CD4-positive, CD25-positive, alpha-beta regulatory T cell (primary cell): ENCODE results near the gene DENND6B. TPM values are rescaled to one million over a fixed set of nuclear protein-coding genes. Genes with fewer than 3 reads are reported as not detected.
A peak's percentile ranks its signal among the peaks of the same experiment; 100 is the strongest.

Experiments used
- ATAC-seq, 2 donors: fragments of 150-1000 bp; cut with Tn5 transposase; one replicate each; pipeline ENCODE4 v1.10.0; 2021; ENCODE audit warnings: low read depth in 2 of 2, moderate number of reproducible peaks in 2 of 2, moderate library complexity in 1 of 2
- DNase-seq, 3 donors: peaks; one replicate each; pipeline versions ENCODE4 v3.0.0 to v3.0.0-alpha.2; 2012 to 2022; ENCODE audit warnings: mixed read lengths in 1 of 3
- H3K27ac ChIP-seq: one replicate; pipeline ENCODE4 v1.7.0; 2013; ENCODE audit warnings: mild to moderate bottlenecking, low read length; ENCODE audit not compliant: insufficient read depth, poor library complexity, severe bottlenecking
- H3K27me3 ChIP-seq: one replicate; pipeline ENCODE4 v1.7.0; 2013; ENCODE audit warnings: low read length; ENCODE audit not compliant: control insufficient read depth, insufficient read depth
- H3K36me3 ChIP-seq: one replicate; pipeline ENCODE4 v1.7.0; 2013; ENCODE audit warnings: mild to moderate bottlenecking, low read length, moderate library complexity; ENCODE audit not compliant: control insufficient read depth, insufficient read depth
- H3K4me1 ChIP-seq: 2 replicates; pipeline ENCODE4 v1.7.0; 2013; ENCODE audit warnings: mild to moderate bottlenecking, low read length; ENCODE audit not compliant: insufficient read depth, control insufficient read depth, poor library complexity, severe bottlenecking
- H3K4me3 ChIP-seq: one replicate; pipeline ENCODE4 v1.7.0; 2013; ENCODE audit warnings: low read depth, mild to moderate bottlenecking, low read length, moderate library complexity
- H3K9me3 ChIP-seq, 2 experiments: 1 replicate in 1 of 2; 2 replicates in 1 of 2; pipeline ENCODE4 v1.7.0; 2013; ENCODE audit warnings: low read length in 2 of 2, mild to moderate bottlenecking in 1 of 2, moderate library complexity in 1 of 2; ENCODE audit not compliant: control insufficient read depth in 2 of 2
- H3K27ac Mint-ChIP-seq, 3 donors: one replicate each; pipeline ENCODE4 v1.8.0; 2020 to 2022; ENCODE audit warnings: mild to moderate bottlenecking in 3 of 3, mixed read lengths in 3 of 3, moderate library complexity in 2 of 3
- H3K27me3 Mint-ChIP-seq: one replicate; pipeline ENCODE4 v1.8.0; 2022; ENCODE audit warnings: mild to moderate bottlenecking, mixed read lengths
- H3K36me3 Mint-ChIP-seq: one replicate; pipeline ENCODE4 v1.8.0; 2020; ENCODE audit warnings: mixed read lengths
- H3K4me1 Mint-ChIP-seq, 4 donors: one replicate each; pipeline ENCODE4 v1.8.0; 2020 to 2022; ENCODE audit warnings: mixed read lengths in 4 of 4, mild to moderate bottlenecking in 1 of 4
- H3K4me3 Mint-ChIP-seq, 4 donors: one replicate each; pipeline ENCODE4 v1.8.0; 2020 to 2022; ENCODE audit warnings: mild to moderate bottlenecking in 4 of 4, mixed read lengths in 4 of 4, moderate library complexity in 3 of 4
- H3K9me3 Mint-ChIP-seq, 7 donors: one replicate each; pipeline ENCODE4 v1.8.0; 2020 to 2022; ENCODE audit warnings: mixed read lengths in 7 of 7, mild to moderate bottlenecking in 3 of 7, moderate library complexity in 2 of 7
- polyA plus RNA-seq, 4 donors: library from polyadenylated mRNA; unstranded; fragments of 300-500 nt; fragmentation: Illumina TruSeq; gene quantifications; one replicate each; pipeline ENCODE4 v1.2.3, GENCODE V29; 2021
- total RNA-seq: library from RNA; stranded (reverse); gene quantifications from one replicate; pipeline ENCODE4 v1.2.3, GENCODE V29; 2022

DENND6B gene
- total and polyA plus RNA-seq, 5 donors from 2014 or later = 0.48 to 2.1 (median 0.56) TPM

DNA sequence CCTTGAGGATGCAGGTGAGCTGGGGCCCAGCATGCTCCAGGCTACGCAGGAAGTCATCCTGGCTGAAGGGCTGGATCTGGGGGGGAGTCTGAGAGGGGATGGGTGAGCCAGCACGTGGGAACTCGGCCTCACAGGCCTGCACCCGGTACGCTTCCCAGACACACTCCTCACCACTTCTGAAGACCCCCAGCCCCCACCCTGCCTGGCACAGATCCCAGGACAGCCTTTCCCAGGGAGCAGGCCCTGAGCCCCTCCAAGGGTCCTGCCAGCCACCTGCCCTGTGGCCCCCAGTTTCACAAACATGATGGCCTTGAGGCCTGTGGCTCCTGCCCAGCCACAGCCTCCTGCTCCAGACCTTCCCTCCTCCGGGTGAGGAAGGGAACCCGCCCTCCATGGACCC is 13.8 kb downstream of the DENND6B start:
- H3K4me1 ChIP-seq = peaks cover 18% of the 10 kb centered on the region
- Mint-ChIP-seq H3K4me3 (no peak overlapping the region), H3K27ac (no peak overlapping the region), H3K9me3 (peaks cover 0 to 1% (median 0%) of the 10 kb centered on the region in 7 donors), H3K36me3 (no peaks in the 10 kb centered on the region), H3K4me1 (peaks cover 0 to 22% (median 10%) of the 10 kb centered on the region in 4 donors), H3K27me3 (peaks cover 6% of the 10 kb centered on the region)
- ATAC-seq = no peak
- no peaks in the 10 kb centered on the region for H3K27me3 ChIP-seq
- no peak for DNase-seq
- H3K36me3 ChIP-seq = no peaks in the 10 kb centered on the region
- H3K4me3 ChIP-seq = no peak overlapping the region
- H3K9me3 ChIP-seq = no peaks in the 10 kb centered on the region
- H3K27ac ChIP-seq = no peak overlapping the region

DNA sequence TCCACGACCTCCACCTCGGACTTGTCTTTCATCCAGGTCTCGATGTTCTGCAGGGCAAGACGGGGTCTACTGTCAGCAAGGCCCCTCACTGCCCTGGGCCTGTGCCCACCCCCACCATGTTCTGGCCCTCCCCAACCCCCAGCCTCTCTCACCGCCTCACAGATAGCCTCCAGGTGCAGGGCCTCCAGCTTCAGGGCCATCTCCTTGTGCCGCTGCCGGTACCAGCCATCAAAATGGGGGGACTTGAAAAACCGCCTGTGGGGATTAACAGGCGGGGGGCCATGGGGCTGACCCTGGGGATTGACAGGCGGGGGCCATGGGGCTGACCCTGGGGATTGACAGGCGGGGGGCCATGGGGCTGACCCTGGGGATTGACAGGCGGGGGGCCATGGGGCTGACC is 14.4 kb downstream of the DENND6B start:
- Histone ChIP-seq H3K27me3 (no peaks in the 10 kb centered on the region), H3K4me3 (no peak overlapping the region), H3K36me3 (no peaks in the 10 kb centered on the region), H3K27ac (no peak overlapping the region), H3K9me3 (no peaks in the 10 kb centered on the region), H3K4me1 (peaks cover 18% of the 10 kb centered on the region)
- Mint-ChIP-seq H3K36me3 (no peaks in the 10 kb centered on the region), H3K9me3 (peaks cover 0 to 1% (median 0%) of the 10 kb centered on the region in 7 donors), H3K27ac (no peak overlapping the region), H3K4me1 (peaks cover 0 to 22% (median 10%) of the 10 kb centered on the region in 4 donors), H3K4me3 (no peak overlapping the region), H3K27me3 (peaks cover 6% of the 10 kb centered on the region)
- ATAC-seq (no peak), DNase-seq (no peak)

DNA sequence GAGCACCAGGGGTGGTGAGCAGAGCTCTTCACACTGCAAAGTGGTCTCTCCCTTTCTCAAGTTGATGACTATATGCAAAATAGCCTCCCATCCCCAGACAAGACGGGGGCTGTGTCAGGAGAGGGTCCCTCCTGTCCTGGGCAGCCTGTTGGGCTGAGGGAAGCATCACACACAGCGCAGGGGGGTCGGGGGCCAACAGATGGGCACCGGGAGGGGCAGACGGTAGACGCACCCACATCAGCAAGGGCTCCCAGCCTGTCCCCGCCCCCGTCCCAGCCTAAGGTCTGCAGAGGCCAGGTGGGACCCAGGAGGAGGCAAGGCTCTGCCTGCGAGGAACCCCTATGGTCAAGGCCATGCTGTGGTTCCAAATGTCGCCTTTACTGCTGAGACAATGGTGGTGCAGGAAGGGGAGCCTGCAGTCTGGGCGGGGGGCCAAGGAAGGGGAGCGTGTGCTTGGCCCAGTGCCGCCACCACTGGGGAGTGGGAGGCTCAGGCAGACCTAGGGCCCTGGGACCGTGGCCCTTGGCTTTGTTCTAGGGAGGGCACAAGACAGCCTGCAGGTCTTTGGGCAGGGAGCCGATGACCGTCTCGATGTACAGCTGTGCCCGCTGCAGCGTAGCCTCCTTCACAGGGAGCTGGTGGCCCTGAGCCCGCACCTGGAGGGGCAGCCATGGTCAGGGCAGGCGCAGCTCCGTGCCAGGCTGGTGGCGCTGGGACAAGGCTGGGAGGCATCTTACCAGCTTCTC is 15.0 kb downstream of the DENND6B start:
- no peak overlapping the region for H3K27ac ChIP-seq
- no peaks in the 10 kb centered on the region for H3K36me3 ChIP-seq
- Mint-ChIP-seq H3K4me1 (peaks cover 0 to 22% (median 10%) of the 10 kb centered on the region in 4 donors), H3K27me3 (peaks cover 6% of the 10 kb centered on the region), H3K9me3 (peaks cover 0 to 1% (median 0%) of the 10 kb centered on the region in 7 donors), H3K27ac (no peak overlapping the region), H3K4me3 (no peak overlapping the region), H3K36me3 (no peaks in the 10 kb centered on the region)
- no peak for DNase-seq
- ATAC-seq = no peak
- no peaks in the 10 kb centered on the region for H3K9me3 ChIP-seq
- no peaks in the 10 kb centered on the region for H3K27me3 ChIP-seq
- no peak overlapping the region for H3K4me3 ChIP-seq
- peaks cover 22% of the 10 kb centered on the region for H3K4me1 ChIP-seq

DNA sequence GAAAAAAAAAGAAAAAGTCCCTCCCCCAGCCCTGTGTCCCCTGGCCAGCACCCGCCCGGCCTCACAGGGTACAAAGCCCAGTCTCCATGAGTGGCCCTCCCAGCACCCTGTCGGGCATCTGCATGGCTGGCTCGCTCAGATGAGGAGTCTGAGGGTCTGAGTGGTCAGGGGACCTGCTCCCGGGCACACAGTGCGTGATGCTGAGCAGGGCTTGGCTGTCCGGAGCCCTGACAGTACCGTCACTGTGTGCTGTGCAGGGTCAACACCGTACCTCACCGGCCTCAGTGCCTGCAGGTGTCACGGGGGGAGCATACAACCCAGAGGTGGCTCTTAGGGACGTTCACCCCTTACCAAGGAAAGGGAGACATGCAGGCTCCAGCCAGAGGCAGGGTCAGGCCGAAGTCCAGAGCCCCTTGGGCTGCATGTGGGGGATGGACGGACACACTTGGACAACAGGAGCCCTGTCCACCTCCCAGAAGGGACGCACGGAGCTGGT is 15.8 kb downstream of the DENND6B start:
- H3K27ac Mint-ChIP-seq = peak overlapping the region in 1 of 3 donors; percentile 76
- H3K4me1 Mint-ChIP-seq = peaks cover 0 to 26% (median 12%) of the 10 kb centered on the region in 4 donors
- H3K36me3 Mint-ChIP-seq = no peaks in the 10 kb centered on the region
- peaks cover 12% of the 10 kb centered on the region for H3K27me3 Mint-ChIP-seq
- no peak for DNase-seq
- H3K36me3 ChIP-seq = no peaks in the 10 kb centered on the region
- H3K4me3 Mint-ChIP-seq = no peak overlapping the region
- H3K27ac ChIP-seq = no peak overlapping the region
- H3K4me1 ChIP-seq = peaks cover 28% of the 10 kb centered on the region
- H3K9me3 ChIP-seq = no peaks in the 10 kb centered on the region
- H3K9me3 Mint-ChIP-seq = peaks cover 0 to 1% (median 0%) of the 10 kb centered on the region in 7 donors
- no peak overlapping the region for H3K4me3 ChIP-seq
- ATAC-seq = no peak
- H3K27me3 ChIP-seq = no peaks in the 10 kb centered on the region

DNA sequence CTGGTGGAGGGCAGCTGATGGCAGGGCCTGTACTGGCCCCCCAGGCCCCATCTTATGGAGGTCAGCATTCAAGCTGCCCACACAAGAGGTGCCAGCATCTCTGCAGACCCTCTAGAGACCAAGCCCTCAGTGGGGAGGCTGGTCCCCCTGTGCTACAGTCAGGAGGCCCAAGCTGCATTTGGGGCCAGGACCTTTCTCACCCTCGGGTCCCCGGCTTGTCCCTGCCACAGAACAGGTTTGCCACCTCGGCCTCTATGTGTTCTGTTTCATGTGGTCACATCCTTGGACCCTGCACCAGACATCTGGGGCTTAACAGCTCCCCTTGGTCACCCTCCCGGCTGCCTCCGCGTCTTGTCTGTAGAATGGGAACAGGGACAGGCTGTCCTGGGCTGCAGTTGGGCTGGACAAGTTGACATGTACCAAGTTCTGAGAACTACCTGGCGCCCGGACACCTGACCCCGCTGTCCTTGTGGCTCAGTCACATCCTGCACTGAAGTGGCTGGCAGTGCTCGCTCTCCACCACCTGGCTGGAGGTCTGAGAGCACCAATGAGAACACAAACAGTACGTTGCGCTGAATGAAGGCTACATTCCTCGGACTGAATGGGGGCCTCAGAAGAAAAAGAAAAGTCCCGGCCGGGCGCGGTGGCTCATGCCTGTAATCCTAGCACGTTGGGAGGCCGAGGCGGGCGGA is 16.6 kb downstream of the DENND6B start:
- no peak overlapping the region for H3K4me3 ChIP-seq
- no peaks in the 10 kb centered on the region for H3K9me3 ChIP-seq
- H3K4me1 ChIP-seq = peaks cover 29% of the 10 kb centered on the region
- Mint-ChIP-seq H3K27ac (peak overlapping the region in 1 of 3 donors; percentile 85), H3K4me1 (peaks cover 0 to 25% (median 8%) of the 10 kb centered on the region in 4 donors), H3K36me3 (no peaks in the 10 kb centered on the region), H3K4me3 (no peak overlapping the region), H3K9me3 (peaks cover 0 to 1% (median 0%) of the 10 kb centered on the region in 7 donors), H3K27me3 (peaks cover 21% of the 10 kb centered on the region)
- H3K36me3 ChIP-seq = no peaks in the 10 kb centered on the region
- no peak for ATAC-seq
- H3K27me3 ChIP-seq = no peaks in the 10 kb centered on the region
- H3K27ac ChIP-seq = no peak overlapping the region
- no peak for DNase-seq

DNA sequence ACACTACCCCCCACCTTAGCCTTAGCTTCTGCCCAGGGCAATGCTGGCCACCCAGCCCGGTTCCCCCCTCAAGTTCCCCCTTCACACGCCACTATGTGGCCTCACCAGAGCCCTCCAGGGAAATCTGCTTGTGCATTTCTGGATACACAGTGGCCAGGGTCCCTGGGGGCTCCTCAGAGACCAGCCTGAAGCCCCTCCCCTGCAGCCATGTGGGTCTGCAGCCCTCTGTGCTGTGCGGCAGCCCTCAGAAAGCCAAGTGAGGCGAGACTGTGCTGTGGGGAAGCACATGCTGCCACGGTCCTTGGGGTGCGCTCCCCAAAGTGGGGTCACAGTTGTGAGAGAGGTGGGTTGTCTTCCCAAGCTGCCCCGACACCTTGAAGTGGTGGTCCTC is 17.2 kb downstream of the DENND6B start:
- no peak for ATAC-seq
- Mint-ChIP-seq H3K36me3 (no peaks in the 10 kb centered on the region), H3K4me3 (no peak overlapping the region), H3K27ac (no peak overlapping the region), H3K9me3 (peaks cover 0 to 1% (median 0%) of the 10 kb centered on the region in 7 donors), H3K27me3 (peaks cover 26% of the 10 kb centered on the region), H3K4me1 (peaks cover 0 to 22% (median 8%) of the 10 kb centered on the region in 4 donors)
- Histone ChIP-seq H3K27me3 (no peaks in the 10 kb centered on the region), H3K36me3 (no peaks in the 10 kb centered on the region), H3K4me1 (peaks cover 23% of the 10 kb centered on the region), H3K27ac (no peak overlapping the region), H3K4me3 (no peak overlapping the region), H3K9me3 (no peaks in the 10 kb centered on the region)
- no peak for DNase-seq

DNA sequence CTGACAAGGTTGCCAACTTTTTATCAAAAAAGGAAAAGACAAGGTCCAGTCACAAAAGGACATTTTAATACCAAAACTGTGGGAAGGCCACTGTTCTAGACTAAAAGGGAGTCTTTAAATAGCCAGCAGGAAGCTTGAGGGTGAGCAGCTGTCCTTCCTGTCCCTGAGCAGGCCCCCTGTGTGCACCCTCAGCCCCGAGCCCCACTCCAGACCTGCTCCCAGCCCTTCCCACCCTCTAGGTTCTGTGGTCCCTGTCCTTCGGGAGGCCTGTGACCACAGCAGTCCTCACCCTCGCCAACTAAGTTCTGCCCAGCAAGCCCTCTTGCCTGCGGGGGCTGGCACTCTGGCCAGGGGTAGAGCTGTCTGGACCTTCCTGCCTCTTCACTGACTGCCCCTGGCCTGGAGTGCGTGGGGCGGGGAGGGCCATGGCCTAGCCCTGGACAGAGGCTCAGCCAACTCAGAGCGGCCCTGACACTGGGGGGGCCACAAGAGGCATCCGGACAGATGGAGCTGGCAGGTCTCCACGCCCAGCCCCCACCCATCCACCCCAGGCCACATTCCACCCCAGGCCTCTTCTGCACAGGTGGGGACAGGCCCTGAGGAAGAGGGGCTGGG is 17.7 kb downstream of the DENND6B start:
- peaks cover 26% of the 10 kb centered on the region for H3K27me3 Mint-ChIP-seq
- Histone ChIP-seq H3K36me3 (no peaks in the 10 kb centered on the region), H3K9me3 (no peaks in the 10 kb centered on the region), H3K4me1 (peaks cover 18% of the 10 kb centered on the region), H3K27me3 (no peaks in the 10 kb centered on the region), H3K27ac (no peak overlapping the region), H3K4me3 (no peak overlapping the region)
- H3K36me3 Mint-ChIP-seq = no peaks in the 10 kb centered on the region
- peaks cover 0 to 19% (median 3%) of the 10 kb centered on the region in 4 donors for H3K4me1 Mint-ChIP-seq
- H3K4me3 Mint-ChIP-seq = peak overlapping the region in 3 of 4 donors; percentile 6 to 48 (median 46)
- ATAC-seq = no peak
- DNase-seq = no peak
- peak overlapping the region in 1 of 3 donors; percentile 80 for H3K27ac Mint-ChIP-seq
- H3K9me3 Mint-ChIP-seq = peaks cover 0 to 2% (median 0%) of the 10 kb centered on the region in 7 donors
